GM18499 (cell line): ENCODE data around the gene NRSN2.
"Not testable (repeated sequence)": the region's sequence is repeated elsewhere in the genome, so short reads cannot be mapped to it uniquely, and the experiment has no call there.

Source experiments
- ATAC-seq: cut with Tn5 transposase; IDR thresholded peaks from one replicate; pipeline ENCODE4 v1.9.1; 2021; ENCODE audit warnings: moderate number of reproducible peaks; ENCODE audit not compliant: insufficient read depth, unreplicated experiment

NRSN2 gene

GRCh38 chr20:370977-371754 lies 24.3 kb downstream of the NRSN2 start:
- no peak for ATAC-seq

- ATAC-seq = no peak
Observed at GRCh38 chr20:371755-372542, 25.0 kb downstream of the NRSN2 start.

GRCh38 chr20:372543-373082 lies 25.7 kb downstream of the NRSN2 start:
- not testable (repeated sequence) for ATAC-seq

DNA sequence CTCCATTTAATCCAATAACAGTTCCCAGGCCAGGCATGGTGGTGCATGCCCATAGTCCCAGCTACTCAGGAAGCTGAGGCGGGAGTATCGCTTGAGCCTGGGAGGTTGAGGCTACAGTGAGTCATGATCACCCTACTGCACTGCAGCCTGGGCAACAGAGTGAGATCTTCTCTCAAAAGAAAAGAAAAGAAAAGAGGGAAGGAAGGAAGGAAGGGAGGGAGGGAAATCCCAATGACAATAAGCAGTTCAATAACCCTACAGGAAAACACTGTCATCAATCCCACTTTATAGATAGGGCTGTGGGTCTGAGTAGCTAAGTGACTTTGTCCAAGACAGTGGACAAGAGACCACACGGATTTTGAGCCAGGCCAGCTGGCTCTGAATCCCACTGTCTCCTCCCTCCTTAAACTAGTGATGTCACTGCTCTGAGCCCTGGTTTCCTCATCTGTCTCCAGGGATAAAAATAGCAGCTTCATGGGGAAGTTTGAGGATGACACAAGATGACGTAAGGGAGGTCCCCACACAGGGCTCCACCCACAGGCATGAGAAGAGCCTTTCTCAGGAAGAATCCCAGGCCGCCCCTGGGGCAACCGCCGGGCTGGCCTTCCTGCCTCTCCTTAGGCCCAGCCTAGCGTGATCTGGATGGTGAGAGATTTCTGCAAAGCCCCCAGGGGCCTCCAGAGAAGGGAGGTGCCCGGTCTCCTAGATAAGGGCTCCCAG lies 26.4 kb downstream of the NRSN2 start:
- no peak for ATAC-seq

- ATAC-seq = no peak
Observed at GRCh38 chr20:375265-375889, 28.5 kb downstream of the NRSN2 start.

GRCh38 chr20:376089-376488 lies 29.2 kb downstream of the NRSN2 start:
- no peak for ATAC-seq

DNA sequence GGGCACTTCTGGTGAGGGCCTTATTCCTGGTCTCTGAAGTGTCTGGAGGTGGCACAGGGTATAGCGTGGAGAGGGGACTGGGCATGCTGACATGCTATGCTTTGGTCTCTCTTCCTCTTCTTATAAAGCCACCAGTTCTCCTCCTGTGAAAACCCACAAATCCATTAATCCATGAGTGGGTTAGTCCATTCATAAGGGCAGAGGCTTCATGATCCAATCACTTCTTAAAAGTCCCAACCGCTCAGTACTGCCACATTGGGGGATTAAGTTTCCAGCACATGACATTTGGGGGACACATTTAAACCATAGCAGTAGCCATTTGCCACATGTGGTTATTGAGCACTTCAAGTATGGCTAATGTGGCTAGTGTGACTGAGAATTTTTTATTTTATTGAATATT lies 29.8 kb downstream of the NRSN2 start:
- no peak for ATAC-seq

- ATAC-seq = not testable (repeated sequence)
Observed at GRCh38 chr20:377578-377977, 30.7 kb downstream of the NRSN2 start.

DNA sequence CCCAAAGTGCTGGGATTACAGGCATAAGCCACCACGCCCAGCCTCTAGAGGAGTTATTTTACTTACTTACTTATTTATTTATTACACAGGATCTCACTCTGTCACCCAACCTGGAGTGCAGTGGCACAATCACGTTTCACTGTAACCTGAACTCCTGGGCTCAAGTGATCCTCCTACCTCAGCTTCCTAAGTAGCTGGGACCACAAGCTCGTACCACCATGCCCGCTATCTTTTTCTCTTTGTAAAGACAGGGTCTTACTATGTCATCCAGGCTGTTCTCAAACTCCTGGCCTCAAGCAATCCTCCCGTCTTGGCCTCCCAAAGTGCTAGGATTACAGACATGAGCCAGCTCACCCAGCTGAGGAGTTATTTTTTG lies 32.0 kb downstream of the NRSN2 start:
- no peak for ATAC-seq

GRCh38 chr20:380763-381580 lies 34.1 kb downstream of the NRSN2 start:
- no peak for ATAC-seq

DNA sequence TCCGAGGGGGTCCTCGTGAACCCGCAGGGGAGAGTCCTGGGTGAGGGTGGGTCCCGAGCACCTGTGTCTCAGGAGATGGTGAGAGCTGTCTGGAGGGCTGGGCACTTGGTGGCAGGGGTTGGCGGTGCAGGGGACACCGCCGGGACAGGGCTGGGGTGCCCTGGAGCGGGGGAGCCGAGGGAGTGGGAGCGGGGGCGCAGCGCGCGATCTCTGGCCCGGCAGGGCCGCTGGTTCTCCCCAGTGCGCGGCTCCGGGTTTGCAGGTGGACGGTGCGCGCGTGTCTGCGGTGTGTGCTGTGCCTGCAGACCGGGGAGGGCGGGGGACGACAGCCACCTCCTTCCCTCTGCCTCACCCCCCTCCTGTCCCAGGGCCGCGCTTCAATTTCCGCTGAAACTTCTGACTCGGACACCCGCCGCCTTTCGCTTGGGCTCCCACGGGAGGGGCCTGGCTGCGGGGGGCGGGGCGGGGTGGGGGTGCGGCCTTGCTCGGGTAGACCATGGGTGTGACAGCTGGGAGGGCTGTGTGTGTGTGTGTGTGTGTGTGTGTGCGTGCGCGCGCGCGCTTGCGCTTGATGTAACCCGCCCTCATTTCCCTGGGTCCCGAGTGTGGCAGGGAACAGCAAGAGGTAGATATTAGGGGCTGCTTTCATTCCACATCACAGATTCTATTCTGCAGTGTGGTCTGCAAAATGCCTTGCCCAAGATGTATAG lies 34.8 kb downstream of the NRSN2 start:
- ATAC-seq = no peak

DNA sequence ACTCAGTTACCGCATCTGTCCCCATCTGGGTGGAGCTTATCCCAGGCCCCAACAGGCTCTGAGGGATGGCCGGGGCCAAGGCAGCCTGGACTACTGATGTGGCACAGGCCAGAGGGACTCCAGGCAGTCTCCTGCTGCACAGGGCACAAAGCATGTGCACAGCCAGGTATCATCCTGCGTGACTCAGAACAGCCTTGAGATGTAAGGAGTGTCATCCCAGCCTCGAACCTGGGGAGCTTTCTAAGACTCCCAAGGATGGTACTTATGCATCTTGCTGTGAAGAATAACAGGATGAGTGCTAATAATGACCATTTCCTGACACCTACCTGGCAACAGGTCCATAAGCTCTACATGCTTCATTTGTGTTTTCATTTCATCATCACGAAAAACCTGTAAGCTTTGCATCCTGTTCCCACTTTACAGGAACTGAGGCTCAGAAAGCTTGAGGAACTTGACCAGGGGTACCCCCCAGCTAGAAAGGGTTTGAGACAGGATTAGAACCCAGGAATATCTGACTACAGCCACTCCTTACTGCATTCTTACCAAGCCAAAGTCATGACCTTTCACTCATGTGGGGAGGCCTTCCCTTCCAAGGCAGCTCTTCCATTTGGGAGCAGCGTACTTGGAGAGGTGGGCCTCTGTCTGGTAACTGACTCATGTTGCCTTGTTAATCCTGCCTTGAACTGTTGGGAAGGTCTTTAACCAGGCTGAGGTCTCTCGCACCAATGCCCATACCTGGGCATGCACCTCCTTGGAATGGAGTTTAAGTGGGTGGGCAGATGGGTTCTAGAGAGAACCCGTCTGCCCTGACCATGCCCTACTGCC lies 35.6 kb downstream of the NRSN2 start:
- no peak for ATAC-seq

DNA sequence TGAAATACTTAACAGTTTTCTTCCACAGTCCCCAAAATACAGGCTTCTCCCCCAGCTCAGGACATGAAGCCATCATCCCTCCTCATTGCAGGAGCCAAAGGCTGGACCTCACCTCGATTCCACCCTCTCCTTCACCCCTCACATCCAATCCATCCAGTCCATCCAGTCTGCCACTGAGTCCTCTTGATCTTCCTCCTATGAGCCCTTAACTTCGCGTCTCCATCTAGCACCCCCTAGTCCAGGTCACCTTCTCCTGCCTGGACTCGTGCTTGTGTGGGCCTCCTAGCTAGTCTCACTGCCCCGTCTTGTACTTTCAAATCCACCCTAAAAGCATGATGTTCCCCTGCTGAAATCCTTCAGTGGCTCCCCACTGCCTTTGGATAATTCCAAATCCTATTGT lies 37.0 kb downstream of the NRSN2 start:
- ATAC-seq = no peak

DNA sequence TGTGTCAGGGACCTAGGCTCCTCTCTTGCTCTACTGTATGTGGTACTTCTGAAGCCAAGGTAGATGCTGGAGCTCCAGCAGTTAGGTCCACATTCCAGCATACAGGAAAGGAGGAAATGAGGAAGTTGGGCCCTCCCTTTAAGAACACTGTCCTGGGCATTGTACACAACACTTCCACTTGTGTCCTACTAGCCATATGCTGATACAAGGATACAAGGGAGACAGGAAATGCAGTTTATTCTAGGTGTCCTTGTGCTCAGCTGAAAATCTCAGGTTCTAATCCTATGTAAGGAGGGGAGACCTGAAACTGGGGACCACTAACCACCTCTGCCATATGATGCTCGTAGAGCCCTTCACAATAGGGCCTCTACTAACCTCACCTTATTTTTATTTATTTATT lies 37.8 kb downstream of the NRSN2 start:
- ATAC-seq = no peak

- ATAC-seq = no peak
Observed at GRCh38 chr20:385448-385847, 38.5 kb downstream of the NRSN2 start.

GRCh38 chr20:386634-387033 lies 39.7 kb downstream of the NRSN2 start:
- not testable (repeated sequence) for ATAC-seq

DNA sequence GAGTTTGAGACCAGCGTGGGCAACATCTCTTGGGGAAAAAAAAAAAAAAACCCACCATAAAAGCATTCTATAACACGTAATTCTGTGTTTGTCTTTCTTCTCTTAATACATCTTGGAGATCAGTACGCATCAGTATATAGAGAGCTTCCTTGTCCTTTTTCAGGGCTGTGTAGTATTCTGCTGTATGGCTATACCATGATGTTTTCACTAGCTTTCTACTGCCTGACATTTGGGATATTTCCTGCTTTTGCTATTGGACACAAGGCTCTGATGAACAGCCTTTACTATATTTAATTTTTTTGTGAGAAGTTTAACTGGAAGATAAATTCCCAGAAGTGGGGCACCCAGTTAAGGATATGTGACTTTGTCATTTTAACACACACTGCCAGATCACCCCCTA lies 40.6 kb downstream of the NRSN2 start:
- no peak for ATAC-seq
